Measurements from ENCODE around the gene MAML3. TPM values are rescaled to one million over a fixed set of nuclear protein-coding genes. Genes with fewer than 3 reads are reported as not detected.

The MAML3 gene
- total and polyA plus RNA-seq, 7 experiments from 2014 or later, result 0.53 to 9.4 (median 3.3) TPM

DNA sequence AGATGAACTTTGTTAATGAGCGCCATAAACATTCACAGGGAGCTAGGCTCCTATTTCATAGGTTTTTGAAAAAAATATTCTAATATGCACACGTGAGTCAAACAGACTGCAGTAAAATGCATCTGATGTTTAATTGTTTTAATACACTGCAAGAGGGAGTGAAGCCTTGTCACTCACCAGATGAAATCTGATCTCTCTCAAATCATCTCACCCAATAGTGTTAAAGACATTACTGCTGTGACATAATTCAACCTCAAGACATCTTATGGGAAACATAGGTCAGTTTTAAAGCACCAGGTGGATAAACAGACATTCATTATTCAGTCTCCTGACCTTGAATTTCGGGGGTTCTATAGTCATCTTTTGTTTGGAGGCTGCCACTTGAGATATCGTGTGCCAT, 148.3 kb downstream of the MAML3 start:
- no peak overlapping the region for H3K27ac ChIP-seq (ENCODE audit: low read depth, low read length)
- CTCF ChIA-PET, result no interaction called here

DNA sequence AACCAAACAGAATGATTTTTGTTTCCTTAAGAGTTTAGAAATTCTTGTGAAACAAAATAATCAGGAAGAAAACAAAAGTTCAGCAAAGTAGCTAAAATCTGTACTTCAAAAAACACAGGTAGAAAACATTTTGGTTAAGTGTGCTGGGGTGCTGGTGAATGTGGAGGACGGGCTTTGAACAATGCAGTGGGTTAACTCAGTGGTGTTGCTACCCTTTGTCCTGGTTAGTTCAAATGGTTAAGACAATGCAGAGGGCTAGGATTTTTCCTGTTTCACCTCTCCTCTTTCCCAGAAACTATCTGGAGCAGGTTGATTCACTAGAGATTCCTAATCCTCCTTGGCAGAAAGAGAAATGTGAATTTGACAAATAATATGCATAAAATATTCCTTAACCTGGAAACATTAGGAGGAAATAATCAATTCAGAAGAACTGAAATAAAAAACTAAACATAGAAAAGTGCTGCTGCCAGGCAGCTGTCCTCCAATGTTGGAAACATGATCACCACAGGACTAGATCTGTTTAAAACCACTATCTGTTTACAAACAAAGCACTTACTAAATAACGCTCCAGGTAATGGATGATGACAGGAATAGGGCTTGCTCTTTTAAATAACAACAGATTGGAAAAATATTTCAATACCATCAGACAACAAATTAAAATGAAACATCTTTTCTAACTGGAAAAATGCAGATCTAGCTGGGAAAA, 148.9 kb downstream of the MAML3 start:
- POLR2A ChIA-PET, result no interaction called here
- ATAC-seq (no peak), DNase-seq (no peak)
- Mint-ChIP-seq H3K36me3 (no peaks in the 10 kb centered on the region), H3K27me3 (peaks cover 0 to 47% (median 15%) of the 10 kb centered on the region in 5 donors), H3K4me3 (no peak overlapping the region), H3K4me1 (no peaks in the 10 kb centered on the region), H3K27ac (peak overlapping the region in 1 of 9 donors; percentile 17), H3K9me3 (no peaks in the 10 kb centered on the region)
- intact Hi-C loops (cut with micrococcal nuclease), result no loop called here
- no peaks in the 10 kb centered on the region for H3K4me1 ChIP-seq (ENCODE audit: control insufficient read depth in 2 of 2, insufficient read depth in 2 of 2, low read length in 2 of 2)
- H3K36me3 ChIP-seq (ENCODE audit: control insufficient read depth in 2 of 3, insufficient read depth in 3 of 3, low read length in 3 of 3), result no peaks in the 10 kb centered on the region
- no peaks in the 10 kb centered on the region for H3K27me3 ChIP-seq (ENCODE audit: control insufficient read depth in 2 of 2, insufficient read depth in 2 of 2, low read length in 2 of 2)
- no peak overlapping the region for H3K27ac ChIP-seq (ENCODE audit: low read depth, low read length)
- H3K4me3 ChIP-seq (ENCODE audit: low read length), result no peak overlapping the region
- CTCF ChIA-PET, result no interaction called here
- H3K9me3 ChIP-seq (ENCODE audit: control insufficient read depth in 2 of 3, low read length in 3 of 3), result no peaks in the 10 kb centered on the region

More for the DNA sequence above, 148.3 kb downstream of the MAML3 start:
- H3K36me3 Mint-ChIP-seq, result no peaks in the 10 kb centered on the region
- H3K4me3 Mint-ChIP-seq, result no peak overlapping the region
- Histone ChIP-seq H3K4me1 (ENCODE audit: control insufficient read depth in 2 of 2, insufficient read depth in 2 of 2, low read length in 2 of 2) (no peaks in the 10 kb centered on the region), H3K4me3 (ENCODE audit: low read length) (no peak overlapping the region), H3K27me3 (ENCODE audit: control insufficient read depth in 2 of 2, insufficient read depth in 2 of 2, low read length in 2 of 2) (no peaks in the 10 kb centered on the region), H3K36me3 (ENCODE audit: control insufficient read depth in 2 of 3, insufficient read depth in 3 of 3, low read length in 3 of 3) (no peaks in the 10 kb centered on the region), H3K9me3 (ENCODE audit: control insufficient read depth in 2 of 3, low read length in 3 of 3) (no peaks in the 10 kb centered on the region)
- peaks cover 0 to 43% (median 12%) of the 10 kb centered on the region in 5 donors for H3K27me3 Mint-ChIP-seq
- H3K27ac Mint-ChIP-seq, result peak overlapping the region in 1 of 9 donors; percentile 6
- ATAC-seq (no peak), DNase-seq (no peak)
- no peaks in the 10 kb centered on the region for H3K9me3 Mint-ChIP-seq
- intact Hi-C loops (cut with micrococcal nuclease), result no loop called here
- no peaks in the 10 kb centered on the region for H3K4me1 Mint-ChIP-seq
- POLR2A ChIA-PET, result no interaction called here

DNA sequence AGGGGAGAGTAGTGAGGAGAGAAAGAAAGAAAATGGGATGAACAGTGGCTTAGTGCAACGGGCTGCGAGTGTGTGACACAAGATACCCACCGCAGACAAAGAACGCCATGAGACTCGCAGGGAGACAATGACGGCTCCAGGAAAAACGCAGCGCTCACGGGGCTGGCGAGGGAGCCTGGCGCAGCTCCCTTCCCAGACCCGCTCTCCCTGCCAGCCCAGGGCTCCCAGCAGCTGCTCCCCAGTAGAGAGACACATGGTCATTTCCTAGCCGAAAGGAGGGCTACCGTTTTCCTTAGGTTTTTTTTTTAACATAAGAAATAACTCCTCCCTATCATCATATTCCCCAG, 149.5 kb downstream of the MAML3 start:
- CTCF ChIA-PET, result no interaction called here
- H3K4me3 ChIP-seq (ENCODE audit: low read length), result no peak overlapping the region
- no peaks in the 10 kb centered on the region for H3K4me1 Mint-ChIP-seq
- no peaks in the 10 kb centered on the region for H3K36me3 Mint-ChIP-seq
- H3K27me3 ChIP-seq (ENCODE audit: control insufficient read depth in 2 of 2, insufficient read depth in 2 of 2, low read length in 2 of 2), result no peaks in the 10 kb centered on the region
- no peak overlapping the region for H3K27ac ChIP-seq (ENCODE audit: low read depth, low read length)
- ATAC-seq (no peak), DNase-seq (no peak)
- no peaks in the 10 kb centered on the region for H3K9me3 Mint-ChIP-seq
- H3K27ac Mint-ChIP-seq, result no peak overlapping the region
- no peak overlapping the region for H3K4me3 Mint-ChIP-seq
- POLR2A ChIA-PET, result no interaction called here
- H3K4me1 ChIP-seq (ENCODE audit: control insufficient read depth in 2 of 2, insufficient read depth in 2 of 2, low read length in 2 of 2), result no peaks in the 10 kb centered on the region
- intact Hi-C loops (cut with micrococcal nuclease), result no loop called here
- H3K36me3 ChIP-seq (ENCODE audit: control insufficient read depth in 2 of 3, insufficient read depth in 3 of 3, low read length in 3 of 3), result no peaks in the 10 kb centered on the region
- no peaks in the 10 kb centered on the region for H3K9me3 ChIP-seq (ENCODE audit: control insufficient read depth in 2 of 3, low read length in 3 of 3)
- H3K27me3 Mint-ChIP-seq, result peaks cover 0 to 51% (median 17%) of the 10 kb centered on the region in 5 donors

GRCh38 chr4:140003876-140004548, 150.0 kb downstream of the MAML3 start:
- POLR2A ChIA-PET, result no interaction called here
- no peak for ATAC-seq
- Histone ChIP-seq H3K27me3 (ENCODE audit: control insufficient read depth in 2 of 2, insufficient read depth in 2 of 2, low read length in 2 of 2) (no peaks in the 10 kb centered on the region), H3K9me3 (ENCODE audit: control insufficient read depth in 2 of 3, low read length in 3 of 3) (no peaks in the 10 kb centered on the region), H3K4me1 (ENCODE audit: control insufficient read depth in 2 of 2, insufficient read depth in 2 of 2, low read length in 2 of 2) (no peaks in the 10 kb centered on the region), H3K4me3 (ENCODE audit: low read length) (no peak overlapping the region), H3K36me3 (ENCODE audit: control insufficient read depth in 2 of 3, insufficient read depth in 3 of 3, low read length in 3 of 3) (no peaks in the 10 kb centered on the region), H3K27ac (ENCODE audit: low read depth, low read length) (no peak overlapping the region)
- peaks cover 0 to 51% (median 17%) of the 10 kb centered on the region in 5 donors for H3K27me3 Mint-ChIP-seq
- H3K4me1 Mint-ChIP-seq, result no peaks in the 10 kb centered on the region
- intact Hi-C loops (cut with micrococcal nuclease), result no loop called here
- no peak for DNase-seq
- CTCF ChIA-PET, result no interaction called here
- no peaks in the 10 kb centered on the region for H3K9me3 Mint-ChIP-seq
- no peak overlapping the region for H3K27ac Mint-ChIP-seq
- H3K36me3 Mint-ChIP-seq, result no peaks in the 10 kb centered on the region
- H3K4me3 Mint-ChIP-seq, result no peak overlapping the region

DNA sequence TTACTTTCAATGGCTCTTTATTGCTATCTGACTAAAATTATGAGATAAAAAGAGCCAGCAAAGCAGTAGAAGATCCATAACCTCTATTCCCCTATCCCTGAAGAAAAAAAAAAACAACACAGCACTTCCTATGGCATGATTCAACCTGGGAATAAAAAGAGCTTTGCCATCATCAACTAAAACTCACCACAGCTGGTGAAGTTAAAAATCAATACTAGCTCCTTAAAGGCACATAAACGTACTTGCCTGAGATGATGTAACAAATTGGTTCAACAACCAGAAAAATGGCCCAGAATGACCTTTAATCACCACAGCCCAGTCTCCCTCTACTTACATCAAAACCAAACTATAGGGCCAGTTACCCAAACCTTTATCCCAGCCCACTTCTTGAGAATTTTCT, 153.8 kb downstream of the MAML3 start:
- Mint-ChIP-seq H3K4me1 (no peaks in the 10 kb centered on the region), H3K27ac (no peak overlapping the region), H3K36me3 (no peaks in the 10 kb centered on the region), H3K27me3 (peaks cover 0 to 48% (median 9%) of the 10 kb centered on the region in 5 donors), H3K4me3 (no peak overlapping the region), H3K9me3 (peaks cover 0 to 6% (median 0%) of the 10 kb centered on the region in 11 donors)
- POLR2A ChIA-PET, result no interaction called here
- no peak for ATAC-seq
- DNase-seq, result no peak
- no peaks in the 10 kb centered on the region for H3K36me3 ChIP-seq (ENCODE audit: control insufficient read depth in 2 of 3, insufficient read depth in 3 of 3, low read length in 3 of 3)
- no peaks in the 10 kb centered on the region for H3K27me3 ChIP-seq (ENCODE audit: control insufficient read depth in 2 of 2, insufficient read depth in 2 of 2, low read length in 2 of 2)
- intact Hi-C loops (cut with micrococcal nuclease), result no loop called here
- CTCF ChIA-PET, result no interaction called here
- no peaks in the 10 kb centered on the region for H3K9me3 ChIP-seq (ENCODE audit: control insufficient read depth in 2 of 3, low read length in 3 of 3)
- no peak overlapping the region for H3K27ac ChIP-seq (ENCODE audit: low read depth, low read length)
- H3K4me3 ChIP-seq (ENCODE audit: low read length), result no peak overlapping the region
- H3K4me1 ChIP-seq (ENCODE audit: control insufficient read depth in 2 of 2, insufficient read depth in 2 of 2, low read length in 2 of 2), result no peaks in the 10 kb centered on the region

DNA sequence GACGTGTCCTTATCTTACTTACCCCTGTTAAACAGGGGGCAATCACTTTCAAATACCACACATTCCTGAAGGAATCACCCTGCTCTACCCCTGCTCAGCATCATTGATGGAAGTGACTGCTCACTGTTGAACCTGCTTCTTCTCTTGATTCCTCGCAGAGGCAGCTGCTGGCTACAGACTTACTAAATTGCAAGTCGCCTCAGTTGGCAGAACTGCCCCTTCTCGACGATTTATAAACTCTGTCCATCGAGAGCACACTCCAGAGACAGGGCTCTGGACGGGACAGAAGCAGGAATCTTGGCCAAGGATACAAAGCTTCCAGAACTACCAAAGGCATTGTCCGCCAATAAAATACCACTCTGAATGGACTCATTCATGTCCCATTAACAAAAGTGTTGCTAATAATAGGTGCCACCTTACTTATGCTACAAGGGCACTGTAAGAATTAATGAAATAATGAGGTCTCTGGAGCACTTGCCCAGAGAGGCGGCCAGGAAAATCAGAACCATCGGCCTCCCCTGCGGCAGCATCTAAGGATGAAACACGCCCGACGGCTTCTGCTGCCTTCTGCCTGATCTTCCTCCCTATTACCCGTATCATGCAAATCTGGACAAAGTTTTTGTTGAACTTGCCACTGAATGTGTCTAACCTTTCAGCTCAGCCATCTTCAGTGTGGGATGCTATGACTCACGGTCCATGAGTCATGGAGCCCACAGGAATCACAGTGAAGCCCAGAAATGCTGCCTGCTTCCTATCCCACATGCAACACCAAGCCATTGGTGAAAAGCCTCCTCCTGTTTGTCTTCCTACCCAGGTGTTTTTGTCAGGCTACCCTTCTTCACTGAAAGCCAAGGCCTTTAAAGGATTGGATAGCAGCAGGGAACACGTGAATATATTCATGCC, 164.9 kb downstream of the MAML3 start:
- ATAC-seq (no peak), DNase-seq (peak in 1 of 9 donors; percentile 55)
- Histone ChIP-seq H3K36me3 (ENCODE audit: control insufficient read depth in 2 of 3, insufficient read depth in 3 of 3, low read length in 3 of 3) (no peaks in the 10 kb centered on the region), H3K27ac (ENCODE audit: low read depth, low read length) (no peak overlapping the region), H3K4me1 (ENCODE audit: control insufficient read depth in 2 of 2, insufficient read depth in 2 of 2, low read length in 2 of 2) (no peaks in the 10 kb centered on the region), H3K4me3 (ENCODE audit: low read length) (no peak overlapping the region), H3K27me3 (ENCODE audit: control insufficient read depth in 2 of 2, insufficient read depth in 2 of 2, low read length in 2 of 2) (no peaks in the 10 kb centered on the region), H3K9me3 (ENCODE audit: control insufficient read depth in 2 of 3, low read length in 3 of 3) (no peaks in the 10 kb centered on the region)
- Mint-ChIP-seq H3K36me3 (peaks cover 0 to 15% (median 0%) of the 10 kb centered on the region in 5 donors), H3K27me3 (peaks cover 0 to 10% (median 0%) of the 10 kb centered on the region in 5 donors), H3K4me1 (peaks cover 0 to 4% (median 0%) of the 10 kb centered on the region in 7 donors), H3K9me3 (peaks cover 0 to under 1% (median 0%) of the 10 kb centered on the region in 11 donors), H3K4me3 (no peak overlapping the region), H3K27ac (no peak overlapping the region)
- intact Hi-C loops (cut with micrococcal nuclease), result no loop called here
- CTCF ChIA-PET, result no interaction called here
- POLR2A ChIA-PET, result no interaction called here

Data from naive thymus-derived CD4-positive, alpha-beta T cell (primary cell).